Activated CD8-positive, alpha-beta memory T cell treated with anti-CD3 and anti-CD28 coated beads, Interleukin-2, amount 50 U/mL, for 48 hours (primary cell): ENCODE data around the gene ANKRD28.
"Not testable (repeated sequence)": the region's sequence is repeated elsewhere in the genome, so short reads cannot be mapped to it uniquely, and the experiment has no call there.

ENCODE experiments used
- DNase-seq: peaks from one replicate; pipeline ENCODE4 v3.0.0-alpha.2; 2020

The ANKRD28 gene

DNA sequence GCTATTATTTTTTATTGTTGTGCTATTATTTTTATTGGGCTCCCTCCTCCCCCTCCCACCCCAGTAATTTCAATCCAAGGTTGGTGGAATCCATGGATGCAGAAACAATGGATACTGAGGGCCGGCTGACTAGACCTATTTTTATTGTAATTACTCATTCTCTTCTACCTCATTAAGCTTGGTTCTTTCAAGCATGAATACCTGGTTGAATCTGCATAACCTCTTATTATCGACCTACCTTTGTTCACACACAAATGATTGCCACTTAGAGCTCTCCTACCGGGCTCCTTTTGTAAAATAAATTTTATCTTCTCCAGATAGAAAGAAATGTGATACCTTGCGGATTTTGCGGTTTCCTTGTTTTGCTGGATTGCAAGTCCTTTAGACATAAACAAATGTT is 164.6 kb downstream of the ANKRD28 start:
- DNase-seq = no peak

DNA sequence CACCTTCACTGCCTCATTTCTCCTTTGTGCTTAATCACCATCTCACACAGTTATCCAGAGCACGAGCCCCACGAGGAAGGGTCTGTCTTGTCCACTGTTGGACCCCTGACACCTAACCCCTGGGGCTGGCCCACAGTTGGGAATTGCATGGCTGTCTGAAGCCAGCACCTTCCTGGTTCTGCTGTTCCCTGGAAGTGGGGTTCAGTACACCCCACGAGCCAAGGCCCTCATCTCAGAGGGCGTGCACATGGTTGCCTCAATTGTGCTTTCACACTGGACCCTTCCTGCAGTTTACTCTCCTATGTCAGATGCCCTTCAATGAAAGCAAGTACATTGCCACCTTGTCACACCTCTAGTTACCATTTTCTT is 165.6 kb downstream of the ANKRD28 start:
- no peak for DNase-seq

DNA sequence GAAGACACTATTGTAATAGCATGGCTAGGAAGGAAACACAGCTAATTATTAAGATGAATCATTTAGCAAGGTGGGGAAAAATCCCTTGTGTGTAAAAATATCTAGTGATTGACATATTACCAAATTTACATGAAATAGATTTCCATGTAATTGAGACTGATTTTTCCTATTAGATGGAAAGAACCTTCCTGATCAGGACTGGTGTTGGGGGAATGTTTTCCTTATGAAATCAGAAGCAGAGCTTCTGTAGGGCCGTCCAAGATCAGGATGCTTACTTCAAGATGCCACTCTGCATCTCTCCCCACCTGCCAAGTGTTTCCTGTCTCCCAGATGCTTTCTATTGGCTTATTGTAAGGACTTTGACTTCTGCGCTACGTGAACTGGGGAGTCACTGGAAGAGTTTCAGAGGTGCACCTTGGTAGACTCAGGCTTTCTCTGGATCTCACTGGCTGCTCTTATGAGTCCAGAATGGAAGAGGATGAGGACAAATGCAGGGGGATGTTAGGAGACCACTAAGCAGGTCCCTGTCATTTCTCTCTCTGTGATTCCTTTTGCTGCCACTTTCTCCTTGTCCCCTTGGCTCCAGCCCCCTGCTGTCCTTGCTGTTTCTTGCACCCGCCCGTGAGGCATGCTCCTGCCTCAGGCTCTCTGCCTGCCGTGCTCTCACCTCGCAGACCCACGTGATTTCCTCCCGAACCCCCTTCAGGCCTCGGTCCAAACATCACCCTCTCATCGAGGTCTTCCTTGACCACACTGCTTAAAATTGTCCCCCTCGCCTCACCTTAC is 166.2 kb downstream of the ANKRD28 start:
- DNase-seq = no peak

DNA sequence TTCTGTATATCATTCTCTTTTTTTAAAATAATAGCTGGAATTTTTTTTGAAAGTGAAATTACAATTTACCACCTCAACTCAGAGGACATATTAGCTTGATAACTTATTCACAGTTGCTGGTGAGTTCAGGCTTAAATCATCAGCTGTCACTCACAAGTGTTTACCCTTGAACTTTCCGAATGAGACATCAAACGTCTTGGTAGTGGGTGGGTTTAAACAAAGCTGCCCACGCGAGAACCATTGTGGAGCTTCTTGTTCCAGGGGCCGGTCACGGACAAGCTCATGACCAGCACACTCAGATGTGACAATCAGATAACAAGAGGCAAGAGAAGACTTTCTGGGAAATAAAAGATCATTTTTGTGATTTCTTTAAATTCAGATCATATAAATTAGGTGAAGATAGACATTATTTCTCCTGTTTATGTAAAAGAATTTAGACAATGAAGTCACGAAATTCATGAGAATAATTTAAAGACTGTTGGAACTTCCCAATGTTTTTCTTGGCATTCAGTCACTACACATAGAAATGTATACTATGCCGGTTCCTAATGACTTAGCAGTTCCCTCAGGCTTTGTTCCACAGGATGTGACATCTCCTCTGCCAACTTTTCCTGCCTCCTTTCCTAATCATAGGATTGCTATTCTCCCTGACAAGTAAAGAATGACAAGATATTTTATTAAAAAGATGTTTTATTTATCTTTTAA is 167.0 kb downstream of the ANKRD28 start:
- DNase-seq = no peak

DNA sequence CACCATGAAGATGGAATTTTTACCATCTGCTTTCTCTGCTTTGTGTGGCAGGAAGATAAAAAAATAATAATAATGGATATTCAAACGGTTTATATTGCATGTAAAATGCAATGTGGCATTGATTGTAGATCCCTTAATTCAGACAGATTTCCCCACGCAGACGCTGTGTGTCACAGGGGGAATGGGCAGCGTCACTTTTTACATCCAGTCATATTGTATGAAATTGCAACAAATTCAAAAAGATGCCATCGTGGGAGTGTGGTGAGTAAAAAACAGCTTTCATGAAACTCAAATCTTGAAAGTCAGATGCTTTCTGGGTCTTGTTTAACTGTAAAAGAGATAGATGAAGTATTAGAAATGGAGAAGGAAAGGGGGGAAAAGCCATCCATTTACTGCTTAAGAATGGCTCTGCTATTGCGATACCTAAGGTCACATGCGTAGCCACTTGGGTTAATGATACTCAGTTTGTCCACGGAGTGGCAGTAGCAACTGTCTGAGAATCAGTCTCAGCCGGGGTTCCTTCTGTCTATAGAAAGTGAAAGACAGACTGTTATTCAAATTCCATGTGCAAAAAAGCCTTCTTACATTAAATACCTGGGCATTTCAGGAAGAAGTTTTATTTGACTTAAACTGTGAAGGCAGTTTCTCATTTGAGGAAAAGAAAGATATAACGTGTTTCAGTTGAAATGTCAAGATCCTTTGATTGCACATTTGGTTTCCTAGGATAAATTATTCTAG is 167.8 kb downstream of the ANKRD28 start:
- DNase-seq = no peak

DNA sequence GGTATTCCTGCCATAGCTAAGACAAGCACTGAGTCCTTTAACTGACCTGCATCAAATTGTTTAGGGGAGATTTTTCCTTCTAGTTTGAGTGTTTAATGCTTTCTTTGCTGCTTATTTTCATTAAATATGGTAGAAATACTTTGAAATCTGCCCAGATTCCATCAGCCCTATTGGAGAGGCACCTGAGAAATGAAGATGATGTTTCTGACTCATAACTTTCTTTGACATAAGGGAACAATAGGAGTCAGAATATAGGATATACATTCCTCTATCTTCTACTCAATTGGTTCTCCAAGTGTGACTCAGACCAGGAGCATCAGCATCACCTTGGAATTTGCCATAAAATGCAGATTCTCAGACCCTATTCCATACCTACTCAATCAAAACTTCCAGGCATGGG is 168.8 kb downstream of the ANKRD28 start:
- no peak for DNase-seq

DNA sequence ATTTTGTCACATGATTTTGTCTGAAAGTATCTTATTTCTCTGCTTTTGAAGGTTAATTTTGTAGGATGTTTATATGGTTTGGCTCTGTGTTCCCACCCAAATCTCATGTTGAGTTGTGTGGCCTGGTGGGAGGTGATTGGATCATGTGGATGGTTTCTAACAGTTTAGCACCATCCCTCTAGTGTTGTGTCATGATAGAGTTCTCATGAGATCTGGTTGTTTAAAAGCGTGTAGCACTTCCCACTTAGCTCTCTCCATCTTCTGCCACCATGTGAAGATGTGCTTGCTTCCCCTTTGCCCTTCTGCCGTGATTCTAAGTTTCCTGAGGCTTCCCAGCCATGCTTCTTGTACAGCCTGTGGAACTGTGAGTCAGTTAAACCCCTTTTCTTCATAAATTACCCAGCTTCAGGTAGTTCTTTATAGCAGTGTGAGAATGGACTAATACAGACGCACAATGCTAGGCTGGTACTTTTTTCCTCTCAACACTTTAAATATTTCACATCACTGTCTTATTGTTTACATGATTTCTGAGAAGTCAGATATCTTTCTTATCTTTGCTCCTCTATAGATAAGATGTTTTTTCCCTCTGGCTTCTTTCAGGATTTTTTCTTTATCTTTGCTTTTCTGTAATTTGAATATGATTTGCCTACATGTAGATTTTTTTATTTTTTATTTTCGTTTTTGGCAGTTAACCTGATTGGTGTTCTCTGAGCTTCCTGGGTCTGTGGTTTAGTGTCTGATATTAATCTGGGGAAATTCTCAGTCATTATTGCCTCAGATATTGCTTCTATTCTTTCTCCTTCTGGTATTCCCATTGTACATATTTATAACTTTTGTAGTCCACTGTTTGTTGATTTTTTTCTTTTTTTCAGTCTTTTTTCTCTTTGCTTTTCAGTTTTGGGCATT is 174.0 kb downstream of the ANKRD28 start:
- no peak for DNase-seq

DNA sequence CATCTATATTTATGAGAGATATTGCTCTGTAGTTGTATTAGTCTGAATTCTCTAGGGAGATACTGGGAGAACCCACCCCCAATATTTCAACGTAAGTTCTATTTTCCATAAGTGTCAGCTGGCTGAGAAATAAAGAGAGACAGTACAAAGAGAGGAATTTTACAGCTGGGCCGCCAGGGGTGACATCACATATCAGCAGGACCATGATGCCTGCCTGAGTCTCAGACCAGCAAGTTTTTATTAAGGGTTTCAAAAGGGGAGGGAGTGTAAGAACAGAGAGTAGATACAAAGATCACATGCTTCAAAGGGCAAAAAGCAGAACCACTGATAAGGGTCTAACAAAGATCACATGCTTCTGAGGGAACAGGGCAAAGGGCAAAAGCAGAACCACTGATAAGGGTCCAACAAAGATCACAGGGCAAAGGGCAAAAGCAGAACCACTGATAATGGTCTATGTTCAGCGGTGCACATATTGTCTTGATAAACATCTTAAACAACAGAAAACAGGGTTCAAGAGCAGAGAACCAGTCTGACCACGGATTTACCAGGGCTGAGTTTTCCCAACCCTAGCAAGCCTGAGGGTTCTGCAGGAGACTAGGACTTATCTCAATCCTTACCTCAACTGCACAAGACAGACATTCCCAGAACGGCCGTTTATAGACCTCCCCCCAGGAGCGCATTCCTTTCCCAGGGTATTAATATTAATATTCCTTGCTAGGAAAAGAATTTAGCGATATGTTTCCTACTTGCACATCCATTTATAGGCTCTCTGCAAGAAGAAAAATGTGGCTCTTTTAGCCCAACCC is 177.9 kb downstream of the ANKRD28 start:
- DNase-seq = not testable (repeated sequence)
